ENCODE results near the gene SIN3A. TPM values are rescaled to one million over a fixed set of nuclear protein-coding genes. Genes with fewer than 3 reads are reported as not detected.
A peak's percentile ranks its signal among the peaks of the same experiment; 100 is the strongest.
"Not testable (repeated sequence)": the region's sequence is repeated elsewhere in the genome, so short reads cannot be mapped to it uniquely, and the experiment has no call there.

Gene SIN3A
- total RNA-seq, 2 donors from 2014 or later = 16.0 to 25.5 TPM

DNA sequence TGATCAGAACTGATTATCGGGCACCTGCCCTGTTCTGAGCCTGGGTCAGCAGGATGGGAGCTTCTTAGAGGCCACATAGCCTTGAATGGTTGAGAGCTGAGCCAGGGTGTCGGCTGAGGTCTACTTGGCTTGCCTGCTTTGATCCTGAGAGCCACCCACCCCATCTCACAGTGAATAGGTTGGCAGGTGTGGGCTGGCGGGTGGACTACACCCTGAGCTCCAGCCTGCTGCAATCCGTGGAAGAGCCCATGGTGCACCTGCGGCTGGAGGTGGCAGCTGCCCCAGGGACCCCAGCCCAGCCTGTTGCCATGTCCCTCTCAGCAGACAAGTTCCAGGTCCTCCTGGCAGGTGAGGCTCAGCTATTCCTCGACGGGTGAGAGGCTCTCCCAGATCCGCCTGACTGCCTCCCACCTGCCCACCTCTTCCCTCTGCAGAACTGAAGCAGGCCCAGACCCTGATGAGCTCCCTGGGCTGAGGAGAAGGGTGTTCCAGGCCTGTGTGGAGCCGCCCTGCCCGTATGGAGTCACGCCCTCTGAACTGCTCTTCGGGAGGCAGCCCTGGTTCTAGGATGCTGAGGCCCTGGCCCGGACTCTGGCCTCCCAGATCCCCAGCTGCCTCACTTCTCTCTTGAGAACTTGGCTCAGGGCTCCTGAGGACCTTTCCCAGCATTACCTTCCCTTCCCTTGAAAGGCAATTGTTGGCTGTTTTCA is 111.8 kb downstream of the SIN3A start:
- Histone ChIP-seq H3K9me3 (no peaks in the 10 kb centered on the region), H3K27ac (no peak overlapping the region), H3K4me1 (peaks cover 0 to 18% of the 10 kb centered on the region in 2 donors), H3K27me3 (no peaks in the 10 kb centered on the region), H3K4me3 (no peak overlapping the region), H3K36me3 (peaks cover 5% of the 10 kb centered on the region)
- no peak for DNase-seq (ENCODE audit: low spot score)
- TF ChIP-seq CTCF (IDR thresholded peaks at IDR 0.05) = no peak

DNA sequence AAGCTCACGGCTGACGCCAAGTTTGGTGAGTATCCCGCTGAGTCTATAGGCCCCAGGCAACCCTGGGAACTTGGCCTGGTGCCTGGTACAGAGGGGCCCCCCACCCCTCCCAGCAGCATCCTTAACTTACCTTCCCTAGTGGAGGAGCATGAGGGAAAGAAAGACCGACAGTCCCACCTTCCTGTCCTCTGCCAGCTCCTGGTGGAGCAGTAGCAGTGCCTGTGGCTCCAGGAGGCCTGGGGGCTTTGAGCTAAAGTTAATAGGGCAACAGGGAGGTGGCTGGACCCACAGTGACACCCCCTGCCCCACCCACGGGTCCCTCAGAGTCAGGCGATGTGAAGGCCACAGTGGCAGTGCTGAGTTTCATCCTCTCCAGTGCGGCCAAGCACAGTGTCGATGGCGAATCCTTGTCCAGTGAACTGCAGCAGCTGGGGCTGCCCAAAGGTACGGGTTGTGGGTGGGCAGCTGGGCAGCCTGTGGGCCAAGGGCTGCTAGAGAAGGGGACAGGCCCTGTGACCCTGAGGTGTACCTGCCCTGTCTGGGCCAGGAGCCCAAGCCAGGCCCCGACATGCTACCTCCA is 112.7 kb downstream of the SIN3A start:
- no peak overlapping the region for H3K4me3 ChIP-seq
- no peak for DNase-seq (ENCODE audit: low spot score)
- H3K27me3 ChIP-seq = no peaks in the 10 kb centered on the region
- peaks cover 5% of the 10 kb centered on the region for H3K36me3 ChIP-seq
- H3K4me1 ChIP-seq = peaks cover 0 to 18% of the 10 kb centered on the region in 2 donors
- TF ChIP-seq CTCF (IDR thresholded peaks at IDR 0.05) = no peak
- no peaks in the 10 kb centered on the region for H3K9me3 ChIP-seq
- H3K27ac ChIP-seq = no peak overlapping the region

DNA sequence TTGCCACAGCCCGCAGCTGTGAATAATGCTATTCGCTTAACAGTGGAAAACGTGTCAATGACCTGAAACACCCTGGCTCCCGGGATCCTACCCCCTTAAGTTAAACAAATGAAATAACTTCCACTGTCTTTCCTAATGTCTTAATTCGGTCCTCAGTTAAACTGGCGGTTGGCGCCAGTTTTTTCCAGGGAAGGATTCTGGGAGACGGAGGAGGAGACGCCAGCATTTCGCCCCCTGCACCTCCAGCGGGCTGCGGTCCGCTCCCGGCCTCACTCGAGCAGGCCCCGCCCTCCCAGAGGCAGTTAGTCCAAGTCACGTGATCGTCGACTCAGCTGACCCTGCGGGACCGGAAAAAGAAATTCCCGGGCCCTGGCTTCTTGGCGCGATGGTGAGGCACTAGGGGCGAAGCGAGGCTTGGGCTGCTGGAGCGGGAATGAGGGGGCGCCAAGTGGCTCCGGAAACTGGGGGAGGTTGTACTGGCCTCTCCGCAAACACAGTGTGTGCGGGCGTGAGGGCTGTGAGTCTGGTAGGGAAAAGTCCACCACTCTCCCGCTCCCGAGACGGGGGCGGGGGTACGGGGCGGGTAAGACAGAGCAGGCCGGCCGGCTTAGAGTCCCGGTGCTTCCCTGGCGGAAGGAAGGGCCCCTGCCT is 115.7 kb downstream of the SIN3A start, which contains the start of gene COMMD4:
COMMD4 (plus strand) TSS at position 359 of the 651 bp plus-strand sequence; CDS start at position 386, 27 bp downstream.
- H3K9me3 ChIP-seq = no peaks in the 10 kb centered on the region
- peaks cover under 1% of the 10 kb centered on the region for H3K36me3 ChIP-seq
- H3K27me3 ChIP-seq = no peaks in the 10 kb centered on the region
- peak; percentile 97 for DNase-seq (ENCODE audit: low spot score)
- peaks cover 0 to 18% of the 10 kb centered on the region in 2 donors for H3K4me1 ChIP-seq
- peak in 1 of 2 donors; percentile 22 for TF ChIP-seq CTCF (IDR thresholded peaks at IDR 0.05)
- peak within 1 kb of the TSS; percentile 38 to 59 for H3K27ac ChIP-seq
- peak within 1 kb of the TSS; percentile 45 to 85 for H3K4me3 ChIP-seq

DNA sequence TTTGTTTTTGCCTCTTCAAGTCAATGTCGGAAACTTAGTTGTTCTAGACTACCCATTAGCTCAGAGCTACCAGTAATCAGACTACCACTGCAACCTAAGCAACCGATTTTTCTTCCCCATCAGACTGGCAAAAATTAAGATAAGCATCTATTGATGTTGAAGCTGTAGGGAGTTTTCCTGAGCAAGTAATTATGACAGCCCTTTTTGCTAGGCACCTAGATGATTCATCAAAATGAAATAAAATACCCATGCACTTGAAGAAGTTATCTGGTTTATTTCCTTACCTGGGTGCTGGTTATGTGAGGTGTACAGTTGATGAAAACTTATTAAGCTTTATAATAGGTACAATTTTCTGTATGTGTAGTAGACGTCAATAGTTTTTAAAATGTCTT is 116.2 kb downstream of the SIN3A start:
- Histone ChIP-seq H3K4me3 (peak overlapping the region; percentile 45 to 85), H3K27me3 (no peaks in the 10 kb centered on the region), H3K36me3 (no peaks in the 10 kb centered on the region), H3K4me1 (peaks cover 0 to 18% of the 10 kb centered on the region in 2 donors), H3K9me3 (no peaks in the 10 kb centered on the region), H3K27ac (peak overlapping the region in 1 of 2 donors; percentile 38)
- TF ChIP-seq CTCF (IDR thresholded peaks at IDR 0.05) = no peak
- no peak for DNase-seq (ENCODE audit: low spot score)

DNA sequence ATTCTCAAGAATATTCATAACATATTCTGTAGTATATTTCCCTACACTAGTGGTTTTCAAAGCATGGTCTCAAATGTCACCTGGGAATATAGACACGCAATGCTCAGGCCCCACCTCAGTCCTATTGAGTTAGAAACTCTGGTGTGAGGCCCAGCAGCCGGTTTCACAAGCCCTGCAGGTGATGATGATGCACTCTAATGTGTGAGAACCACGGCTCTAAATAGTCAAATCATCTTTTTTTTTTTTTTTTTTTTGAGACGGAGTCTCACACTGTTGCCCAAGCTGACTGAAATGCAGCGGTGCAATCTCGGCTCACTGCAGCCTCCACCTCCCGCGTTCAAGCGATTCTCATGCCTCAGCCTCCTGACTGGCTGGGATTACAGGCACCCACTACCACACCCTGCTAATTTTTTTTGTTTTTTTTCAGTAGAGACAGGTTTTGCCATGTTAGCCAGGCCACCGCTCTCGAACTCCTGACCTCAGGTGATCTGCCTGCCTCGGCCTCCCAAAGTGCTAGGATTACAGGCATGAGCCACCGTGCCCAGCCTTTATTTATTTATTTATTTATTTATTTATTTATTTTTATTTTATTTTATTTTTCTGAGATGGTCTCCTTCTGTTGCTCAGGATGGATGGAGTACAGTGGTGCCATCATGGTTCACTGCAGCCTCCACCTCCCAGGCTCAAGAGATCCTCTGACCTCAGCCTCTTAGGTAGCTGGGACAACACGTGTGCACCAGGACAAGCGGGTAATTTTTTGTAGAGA is 117.7 kb downstream of the SIN3A start:
- H3K9me3 ChIP-seq; H3K4me3 ChIP-seq; H3K27me3 ChIP-seq; H3K36me3 ChIP-seq; DNase-seq (ENCODE audit: low spot score); H3K27ac ChIP-seq: not testable (repeated sequence)
- peaks cover 0 to 18% of the 10 kb centered on the region in 2 donors for H3K4me1 ChIP-seq

GRCh38 chr15:75332093-75332492 is 119.4 kb downstream of the SIN3A start:
- DNase-seq (ENCODE audit: low spot score); H3K27me3 ChIP-seq; H3K36me3 ChIP-seq; H3K9me3 ChIP-seq; H3K4me3 ChIP-seq; H3K27ac ChIP-seq: not testable (repeated sequence)
- H3K4me1 ChIP-seq = peaks cover 0 to 17% of the 10 kb centered on the region in 2 donors

Measured in right atrium auricular region (tissue), 2 donors.